Adipose tissue (tissue), 3 donors: ENCODE data around the gene TNIK. TPM values are rescaled to one million over a fixed set of nuclear protein-coding genes. Genes with fewer than 3 reads are reported as not detected.

Source experiments
- H3K27ac ChIP-seq: one replicate; pipeline ENCODE4 v1.5.1; 2013; ENCODE audit warnings: low read depth, low read length
- WGBS, 3 donors: extraction: QIAGEN DNeasy Blood & Tissue Kit; methylation state at CpG; one replicate each; pipeline ENCODE4 v1.1.7; 2013; 5-methylcytosine and 5-hydroxymethylcytosine counted together
- polyA plus RNA-seq, 3 donors: library from polyadenylated mRNA; stranded (reverse); fragments of 200-250 nt; gene quantifications; one replicate each; pipeline ENCODE4 v1.2.3, GENCODE V29; 2013
- donor health status: healthy with polysubstance abuse.
- donor health status: Bipolar disorder and iron deficiency.
- donor health status: healthy.

TNIK gene
- polyA plus RNA-seq, 3 donors, result 0.91 to 6.6 (median 1.5) TPM

GRCh38 chr3:171056528-171056927, 403.7 kb downstream of the TNIK start:
- WGBS, 3 donors, result 79 to 92% (median 84%) methylated on average over 5 of the region's 5 CpGs
- H3K27ac ChIP-seq, result no peak overlapping the region

DNA sequence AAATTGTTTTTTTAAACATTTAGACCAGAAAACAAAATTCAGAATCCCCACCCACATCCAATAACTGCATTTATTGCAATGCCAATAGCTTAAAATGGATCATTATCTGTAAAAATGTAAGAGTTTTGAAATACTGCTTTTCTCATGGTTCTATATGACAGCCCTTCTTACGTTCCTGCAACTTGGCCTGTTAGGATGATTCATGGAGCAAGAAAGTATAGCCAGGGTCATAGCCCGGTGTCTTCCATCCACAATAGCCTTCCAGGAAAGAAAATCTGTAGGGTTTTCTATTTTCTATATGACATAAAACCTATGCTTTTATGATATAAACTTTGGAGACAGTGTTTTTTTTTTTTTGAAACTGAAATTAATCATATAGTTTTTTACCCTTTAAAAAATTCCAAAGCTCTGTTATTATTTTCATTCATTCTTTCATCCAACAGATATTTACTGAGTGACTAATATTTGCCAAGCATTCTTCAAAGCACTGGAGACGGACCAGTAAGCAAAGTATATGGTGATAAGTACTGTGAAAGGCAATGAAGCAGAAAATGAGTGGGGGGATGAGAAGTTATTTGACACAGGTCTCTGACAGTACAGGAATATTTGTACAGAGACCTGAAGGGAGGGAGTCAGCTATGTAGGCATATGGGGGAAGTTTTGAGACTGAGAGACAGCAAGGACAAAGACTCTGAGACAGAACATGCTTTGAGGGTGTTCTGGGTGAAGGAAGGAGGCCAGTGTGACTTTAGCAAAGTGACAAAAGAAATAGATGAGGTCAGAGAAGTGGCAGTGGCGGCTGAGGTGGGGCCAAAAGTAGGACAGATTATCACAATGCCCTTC, 404.6 kb downstream of the TNIK start:
- no peak overlapping the region for H3K27ac ChIP-seq
- 73 to 79% (median 76%) methylated on average over 4 of the region's 4 CpGs for WGBS, 3 donors

GRCh38 chr3:171054921-171055320, 405.3 kb downstream of the TNIK start:
- H3K27ac ChIP-seq, result no peak overlapping the region

GRCh38 chr3:171054231-171054630, 406.0 kb downstream of the TNIK start:
- H3K27ac ChIP-seq, result no peak overlapping the region
- 81 to 96% (median 85%) methylated on average over 1 of the region's 1 CpG for WGBS, 3 donors

GRCh38 chr3:171049861-171050444, 410.3 kb downstream of the TNIK start:
- H3K27ac ChIP-seq, result no peak overlapping the region
- 20 to 28% (median 24%) methylated on average over 6 of the region's 6 CpGs for WGBS, 3 donors

- WGBS, 3 donors, result 57 to 87% (median 76%) methylated on average over 4 of the region's 4 CpGs
- H3K27ac ChIP-seq, result no peak overlapping the region
Observed at GRCh38 chr3:171046760-171047159, 413.4 kb downstream of the TNIK start.

DNA sequence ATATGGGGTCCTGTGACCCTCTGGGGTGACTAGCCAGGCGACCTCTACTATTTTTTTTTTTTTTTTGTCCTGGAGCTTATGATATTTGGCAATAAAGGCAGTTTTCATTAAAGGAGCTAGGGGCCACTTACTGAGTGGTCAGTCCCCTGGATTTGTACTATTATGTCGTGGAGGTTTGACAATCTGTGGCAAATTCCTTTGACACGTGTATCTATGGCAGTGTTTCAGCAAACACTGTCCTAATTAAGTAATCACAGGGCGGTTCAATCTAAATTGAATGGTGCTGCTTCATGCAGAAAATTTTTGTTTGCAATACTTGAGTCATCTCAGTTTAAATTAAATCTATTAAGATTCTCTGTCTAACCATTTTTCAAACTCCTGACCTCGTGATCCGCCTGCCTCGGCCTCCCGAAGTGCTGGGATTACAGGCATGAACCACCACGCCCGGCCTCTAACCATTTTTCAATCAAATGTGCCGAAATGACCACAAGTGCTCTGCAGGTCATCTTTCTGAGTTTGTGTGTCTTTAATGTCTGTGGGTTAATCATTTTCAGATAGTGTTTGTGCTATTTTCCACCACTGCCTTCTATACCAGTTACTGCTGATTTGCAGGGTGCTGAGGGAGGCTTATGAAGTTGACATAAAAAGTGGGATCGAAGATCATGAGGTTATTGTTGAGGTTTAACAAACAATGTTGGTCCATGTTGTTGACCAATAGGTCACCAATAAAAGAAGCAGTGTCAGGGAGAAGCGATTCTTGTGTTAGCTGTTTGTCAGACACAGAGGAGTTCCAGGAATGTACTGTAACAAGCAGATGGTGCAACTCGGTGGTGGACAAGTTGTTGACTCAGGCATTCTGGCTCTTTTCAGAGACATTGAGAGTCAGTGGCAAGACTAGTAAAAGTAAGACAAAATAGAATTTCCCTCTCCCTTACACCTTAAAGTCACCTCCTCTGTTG, 415.1 kb downstream of the TNIK start:
- H3K27ac ChIP-seq, result no peak overlapping the region
- 77 to 86% (median 82%) methylated on average over 14 of the region's 14 CpGs for WGBS, 3 donors

DNA sequence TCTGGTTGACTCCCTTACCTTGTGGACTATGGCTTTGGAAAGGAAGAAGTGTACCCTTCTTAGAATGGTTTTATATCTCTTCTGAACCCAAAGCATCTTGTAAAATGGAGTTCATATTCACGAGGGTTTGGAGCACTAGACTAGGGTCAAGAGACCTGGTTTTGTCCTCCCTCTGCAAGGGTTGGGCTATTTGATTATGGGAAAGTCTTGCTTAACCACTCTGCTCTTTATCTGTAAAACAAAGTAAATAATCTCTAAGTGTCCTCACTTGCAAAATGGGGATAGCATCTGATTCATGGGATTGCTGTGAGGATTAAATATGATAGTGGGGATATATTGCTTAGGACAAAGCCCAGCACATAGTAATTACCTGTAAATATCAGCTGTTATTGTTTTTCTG, 415.8 kb downstream of the TNIK start:
- 31 to 74% (median 40%) methylated on average over 1 of the region's 1 CpG for WGBS, 3 donors

GRCh38 chr3:171039674-171040073, 420.5 kb downstream of the TNIK start:
- no peak overlapping the region for H3K27ac ChIP-seq
- 84 to 87% (median 87%) methylated on average over 1 of the region's 1 CpG for WGBS, 3 donors

More for the DNA sequence above, 415.8 kb downstream of the TNIK start:
- no peak overlapping the region for H3K27ac ChIP-seq

DNA sequence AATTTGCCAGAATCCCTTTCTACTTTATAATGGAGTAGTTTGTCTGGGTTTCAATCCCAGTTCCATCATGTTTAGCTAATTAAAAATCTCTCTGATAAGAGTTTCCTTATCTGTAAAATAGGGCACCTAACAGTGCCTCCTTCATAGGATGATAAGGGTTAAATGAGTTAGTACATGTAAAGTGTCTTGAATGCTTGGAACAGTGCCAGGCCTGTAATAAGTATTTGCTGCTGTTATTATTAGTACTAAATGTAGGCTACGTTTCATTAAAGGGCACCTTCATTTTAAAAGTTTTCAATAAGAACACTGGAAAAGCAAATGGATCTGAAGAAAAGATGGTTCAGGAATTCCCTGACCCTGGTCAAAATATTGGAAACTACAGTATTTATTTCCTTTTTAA, 421.9 kb downstream of the TNIK start:
- no peak overlapping the region for H3K27ac ChIP-seq
- 22 to 58% (median 44%) methylated on average over 1 of the region's 1 CpG for WGBS, 3 donors

DNA sequence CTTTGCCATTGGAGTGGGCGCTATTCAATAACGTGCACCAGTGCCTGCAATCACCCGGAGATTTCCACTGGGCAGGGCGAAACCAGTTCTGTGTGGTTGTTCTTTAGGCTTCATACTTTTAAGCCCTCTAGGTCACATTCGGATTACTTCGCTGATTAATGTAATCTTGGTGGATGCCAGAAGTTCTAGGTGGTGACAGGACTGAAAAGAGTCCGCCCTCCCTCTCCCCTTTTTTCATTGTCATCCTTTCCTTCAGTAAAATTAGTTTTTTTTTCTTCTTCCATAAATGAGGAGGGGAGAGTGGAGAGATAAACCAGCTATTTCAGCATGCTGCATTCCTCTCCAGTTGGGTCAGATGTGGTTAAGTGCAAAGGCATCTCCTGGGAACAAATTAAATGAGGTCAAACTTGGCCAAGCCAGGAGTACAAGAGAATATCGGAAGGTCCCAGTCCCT, 431.4 kb downstream of the TNIK start:
- no peak overlapping the region for H3K27ac ChIP-seq
- 45 to 69% (median 46%) methylated on average over 8 of the region's 8 CpGs for WGBS, 3 donors

DNA sequence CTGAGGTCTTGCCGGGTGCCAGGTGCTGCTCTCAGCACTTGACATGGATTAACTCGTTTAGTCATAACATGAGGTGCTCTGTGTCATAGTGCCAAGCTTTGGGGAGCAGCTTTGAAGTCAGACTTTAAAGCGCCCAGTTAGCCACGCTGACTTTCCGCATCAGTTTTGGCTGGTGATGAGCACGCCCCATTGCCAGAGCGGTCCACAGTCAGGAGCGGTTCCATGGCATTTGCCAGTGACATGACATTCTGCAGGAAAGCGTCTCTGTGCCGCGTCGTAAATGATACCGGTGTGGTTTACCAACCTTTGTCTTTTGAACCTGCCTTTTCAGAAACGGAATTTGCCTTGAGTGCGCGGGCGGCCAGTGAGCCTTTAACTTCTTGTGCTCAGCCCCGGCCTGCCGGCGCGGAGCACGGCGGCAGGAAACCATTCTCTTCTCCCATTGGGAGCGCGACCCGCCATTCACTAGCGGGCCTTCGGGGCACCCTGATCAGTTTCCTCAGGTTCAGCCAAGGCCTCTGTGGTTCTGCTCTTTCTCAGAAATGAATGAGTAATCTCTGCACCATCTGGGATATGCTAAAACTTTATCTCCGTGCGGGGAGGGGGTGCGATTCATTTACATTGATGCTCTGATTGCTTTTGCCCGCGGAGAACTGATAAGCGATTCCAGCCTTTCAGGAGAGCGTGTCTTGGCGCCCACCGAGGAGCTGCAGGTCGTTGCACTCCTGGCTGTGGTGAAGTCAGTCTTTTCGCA, 432.0 kb downstream of the TNIK start:
- WGBS, 3 donors, result 14 to 20% (median 17%) methylated on average over 39 of the region's 39 CpGs
- H3K27ac ChIP-seq, result no peak overlapping the region

GRCh38 chr3:171026597-171027293, 433.5 kb downstream of the TNIK start, which contains the start of gene SLC2A2:
SLC2A2 (minus strand) TSS chr3:171026720; CDS start chr3:171026670, 50 bp downstream.
- 60 to 91% (median 86%) methylated on average over 4 of the region's 4 CpGs for WGBS, 3 donors
- no peak within 1 kb of the TSS for H3K27ac ChIP-seq

GRCh38 chr3:171023566-171023965, 436.6 kb downstream of the TNIK start:
- no peak overlapping the region for H3K27ac ChIP-seq

DNA sequence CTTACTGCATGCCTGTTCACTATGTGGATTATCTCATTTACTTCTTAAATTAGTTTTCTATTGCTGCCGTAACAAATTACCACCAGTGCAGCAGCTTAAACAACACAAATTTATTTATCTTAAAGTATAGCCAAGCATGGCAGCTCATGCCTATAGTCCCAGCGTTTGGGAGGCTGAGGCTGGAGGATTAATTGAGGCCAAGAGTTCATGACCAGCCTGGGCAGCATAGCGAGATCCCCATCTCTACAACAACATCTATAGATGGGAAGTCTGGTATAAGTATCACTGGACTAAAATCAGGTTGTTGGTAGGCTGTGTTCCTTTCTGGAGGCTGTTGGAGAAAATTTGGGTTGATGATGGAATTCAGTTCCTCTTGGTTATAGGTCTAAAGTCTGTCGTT, 438.8 kb downstream of the TNIK start:
- H3K27ac ChIP-seq, result no peak overlapping the region
- 86 to 89% (median 86%) methylated on average over 4 of the region's 4 CpGs for WGBS, 3 donors

GRCh38 chr3:171018156-171018935, 441.9 kb downstream of the TNIK start:
- H3K27ac ChIP-seq, result no peak overlapping the region
- 16 to 55% (median 55%) methylated on average over 6 of the region's 6 CpGs for WGBS, 3 donors
